DOHH2 (cell line): ENCODE measurements around the gene EPHB4.
A peak's percentile ranks its signal among the peaks of the same experiment; 100 is the strongest.

ENCODE experiments used
- H3F3A ChIP-seq: fragments of 200-600 bp; sonication (generic), shearing (Covaris generic); 2 replicates; pipeline ENCODE4 v1.6.0; 2016; ENCODE audit warnings: antibody characterized with exemption, mild to moderate bottlenecking; ENCODE audit not compliant: control insufficient read depth, insufficient read depth
- H3K27ac ChIP-seq: fragments of 200-600 bp; sonication (generic); 2 replicates; pipeline ENCODE4 v1.5.1; 2014; ENCODE audit warnings: low read depth, mild to moderate bottlenecking, low read length, moderate library complexity
- H3K27me3 ChIP-seq: fragments of 200-600 bp; sonication (generic); 2 replicates; pipeline ENCODE4 v1.6.1; 2014; ENCODE audit warnings: mild to moderate bottlenecking, low read length, mixed read lengths; ENCODE audit not compliant: control insufficient read depth
- H3K36me3 ChIP-seq: fragments of 200-600 bp; sonication (generic); 2 replicates; pipeline ENCODE4 v1.6.1; 2014; ENCODE audit warnings: mild to moderate bottlenecking, low read length, moderate library complexity, mixed read lengths; ENCODE audit not compliant: control insufficient read depth
- H3K4me1 ChIP-seq: fragments of 200-600 bp; sonication (generic); 2 replicates; pipeline ENCODE4 v1.6.1; 2014; ENCODE audit warnings: mild to moderate bottlenecking, low read length, mixed read lengths; ENCODE audit not compliant: control insufficient read depth
- H3K4me2 ChIP-seq: fragments of 200-600 bp; sonication (generic); 2 replicates; pipeline ENCODE4 v1.6.0; 2014; ENCODE audit warnings: mild to moderate bottlenecking, low read length, moderate library complexity
- H3K4me3 ChIP-seq: fragments of 200-600 bp; sonication (generic); 2 replicates; pipeline ENCODE4 v1.5.1; 2014; ENCODE audit warnings: mild to moderate bottlenecking, low read length, mixed read lengths
- H3K79me2 ChIP-seq: fragments of 200-600 bp; sonication (generic); 2 replicates; pipeline ENCODE4 v1.6.1; 2014; ENCODE audit warnings: mild to moderate bottlenecking, low read length, mixed read lengths; ENCODE audit not compliant: control insufficient read depth
- H3K9me2 ChIP-seq: fragments of 200-600 bp; sonication (generic); replicated peaks from 2 replicates; pipeline ENCODE4 v1.6.1; 2014; ENCODE audit warnings: mild to moderate bottlenecking, low read length, mixed read lengths; ENCODE audit not compliant: control insufficient read depth
- H3K9me3 ChIP-seq: fragments of 200-600 bp; sonication (generic); 2 replicates; pipeline ENCODE4 v1.6.1; 2014; ENCODE audit warnings: antibody characterized with exemption, low read length, mixed read lengths; ENCODE audit not compliant: control insufficient read depth, insufficient read depth
- H4K20me1 ChIP-seq: fragments of 200-600 bp; sonication (generic); 2 replicates; pipeline ENCODE4 v1.6.0; 2014; ENCODE audit warnings: low read depth, mild to moderate bottlenecking, antibody characterized with exemption, low read length, moderate library complexity; ENCODE audit not compliant: control insufficient read depth, insufficient read depth
- EZH2phosphoT487 ChIP-seq: fragments of 200-600 bp; sonication (generic); IDR thresholded peaks from 2 replicates; pipeline ENCODE4 v1.6.1; 2017; ENCODE audit warnings: borderline replicate concordance, mild to moderate bottlenecking, antibody characterized with exemption, low read length, moderate library complexity, mixed read lengths
- TF ChIP-seq, protein P1 (sequence below): fragments of 200-600 bp; sonication (generic); IDR thresholded peaks from one replicate; pipeline ENCODE4 v1.5.1; 2014; ENCODE audit warnings: antibody characterized with exemption, mild to moderate bottlenecking, low read depth, low read length; ENCODE audit not compliant: poor library complexity, severe bottlenecking

EPHB4 gene

DNA sequence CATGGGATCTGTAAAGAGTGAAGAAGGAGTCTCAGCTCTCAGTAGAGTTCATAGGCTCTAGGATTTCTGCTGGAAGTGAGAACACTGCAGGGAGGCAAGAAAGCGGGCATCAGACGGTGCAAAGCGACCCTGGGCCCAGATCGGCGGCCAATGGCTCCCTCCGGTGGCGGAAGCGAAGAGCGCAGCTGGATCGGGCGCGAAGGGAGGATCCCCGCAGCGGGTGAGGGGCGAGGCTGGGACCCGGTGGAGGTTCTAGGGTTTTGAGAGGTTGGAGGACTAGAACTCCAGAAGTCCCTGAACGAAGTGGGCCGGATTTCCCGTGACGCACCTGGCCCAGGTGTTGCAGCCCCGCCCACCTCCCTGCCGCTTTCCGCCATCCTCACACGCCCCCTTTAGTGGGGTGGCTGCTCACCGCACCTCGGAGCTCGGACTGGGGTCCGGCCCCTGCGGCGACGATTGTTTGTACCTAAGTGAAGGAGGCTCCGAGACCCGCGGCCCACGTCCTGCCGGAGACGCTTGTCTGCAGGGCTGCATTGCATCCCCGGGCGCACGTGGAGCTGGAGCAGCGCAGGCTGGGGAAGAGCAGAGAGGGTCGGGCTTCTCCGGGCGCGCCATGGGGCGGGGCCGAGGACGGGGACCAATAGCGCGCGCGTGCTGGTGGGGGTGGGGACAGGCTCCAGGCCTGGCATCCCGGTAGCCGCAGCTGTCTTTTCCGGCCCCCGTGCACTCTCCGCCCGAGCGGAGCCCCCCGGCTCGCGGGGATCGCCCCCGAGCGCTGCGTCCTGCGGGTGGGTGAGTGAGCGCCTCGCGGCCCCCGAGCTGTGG lies 24.9 kb upstream of the EPHB4 start, which contains the start of gene SLC12A9:
SLC12A9 (plus strand) TSS at position 666 of the 825 bp plus-strand sequence. CDS start 1,485 bp downstream, outside the sequence.
- no peak for TF ChIP-seq EZH2phosphoT487
- TF ChIP-seq, protein P1, sequence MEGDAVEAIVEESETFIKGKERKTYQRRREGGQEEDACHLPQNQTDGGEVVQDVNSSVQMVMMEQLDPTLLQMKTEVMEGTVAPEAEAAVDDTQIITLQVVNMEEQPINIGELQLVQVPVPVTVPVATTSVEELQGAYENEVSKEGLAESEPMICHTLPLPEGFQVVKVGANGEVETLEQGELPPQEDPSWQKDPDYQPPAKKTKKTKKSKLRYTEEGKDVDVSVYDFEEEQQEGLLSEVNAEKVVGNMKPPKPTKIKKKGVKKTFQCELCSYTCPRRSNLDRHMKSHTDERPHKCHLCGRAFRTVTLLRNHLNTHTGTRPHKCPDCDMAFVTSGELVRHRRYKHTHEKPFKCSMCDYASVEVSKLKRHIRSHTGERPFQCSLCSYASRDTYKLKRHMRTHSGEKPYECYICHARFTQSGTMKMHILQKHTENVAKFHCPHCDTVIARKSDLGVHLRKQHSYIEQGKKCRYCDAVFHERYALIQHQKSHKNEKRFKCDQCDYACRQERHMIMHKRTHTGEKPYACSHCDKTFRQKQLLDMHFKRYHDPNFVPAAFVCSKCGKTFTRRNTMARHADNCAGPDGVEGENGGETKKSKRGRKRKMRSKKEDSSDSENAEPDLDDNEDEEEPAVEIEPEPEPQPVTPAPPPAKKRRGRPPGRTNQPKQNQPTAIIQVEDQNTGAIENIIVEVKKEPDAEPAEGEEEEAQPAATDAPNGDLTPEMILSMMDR, result peak; percentile 100
- Histone ChIP-seq H3K36me3 (peaks cover 6% of the 10 kb centered on the region; the same call in 1 of the 2 replicates), H3K4me2 (peak within 1 kb of the TSS; percentile 97), H3K9me2 (no peaks in the 10 kb centered on the region), H3K4me1 (peaks cover 22% of the 10 kb centered on the region), H4K20me1 (0 out of 2 replicates have a peak, but pooled peaks cover 6% of the 10 kb centered on the region), H3K79me2 (peaks cover 25% of the 10 kb centered on the region), H3K27ac (peak within 1 kb of the TSS; percentile 43), H3K27me3 (no peaks in the 10 kb centered on the region), H3F3A (peaks cover 7% of the 10 kb centered on the region; the same call in 1 of the 2 replicates), H3K9me3 (no peaks in the 10 kb centered on the region), H3K4me3 (peak within 1 kb of the TSS; percentile 86)

DNA sequence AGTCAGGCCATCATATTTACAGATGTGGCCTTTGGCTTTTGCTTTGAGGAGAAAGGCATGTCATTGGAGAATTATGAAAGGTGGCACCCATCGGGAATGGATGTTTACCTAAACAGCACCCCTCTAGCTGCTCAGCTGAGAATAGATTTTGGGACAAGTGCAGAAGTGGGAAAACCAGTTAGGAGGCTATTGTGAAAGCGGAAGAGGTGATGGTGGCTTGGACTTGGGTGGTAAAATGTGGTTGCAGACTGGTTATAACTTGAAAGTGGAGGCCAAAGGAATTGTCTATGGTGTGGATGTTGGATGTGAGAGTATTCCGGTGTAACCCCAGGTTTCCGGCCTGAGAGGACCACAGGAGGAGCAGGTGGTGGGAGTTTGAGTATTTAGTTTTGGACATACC lies 20.0 kb upstream of the EPHB4 start:
- H3K9me3 ChIP-seq, result no peaks in the 10 kb centered on the region
- no peaks in the 10 kb centered on the region for H4K20me1 ChIP-seq
- H3K27me3 ChIP-seq, result no peaks in the 10 kb centered on the region
- peaks cover 10% of the 10 kb centered on the region for H3K4me1 ChIP-seq
- no peaks in the 10 kb centered on the region for H3K36me3 ChIP-seq
- no peak overlapping the region for H3K27ac ChIP-seq
- no peak overlapping the region for H3K4me2 ChIP-seq
- H3K9me2 ChIP-seq, result no peaks in the 10 kb centered on the region
- no peaks in the 10 kb centered on the region; the same call in 1 of the 2 replicates for H3K79me2 ChIP-seq
- peaks cover 5% of the 10 kb centered on the region; the same call in 1 of the 2 replicates for H3F3A ChIP-seq
- no peak overlapping the region for H3K4me3 ChIP-seq
- TF ChIP-seq, protein P1, result no peak
- no peak for TF ChIP-seq EZH2phosphoT487

DNA sequence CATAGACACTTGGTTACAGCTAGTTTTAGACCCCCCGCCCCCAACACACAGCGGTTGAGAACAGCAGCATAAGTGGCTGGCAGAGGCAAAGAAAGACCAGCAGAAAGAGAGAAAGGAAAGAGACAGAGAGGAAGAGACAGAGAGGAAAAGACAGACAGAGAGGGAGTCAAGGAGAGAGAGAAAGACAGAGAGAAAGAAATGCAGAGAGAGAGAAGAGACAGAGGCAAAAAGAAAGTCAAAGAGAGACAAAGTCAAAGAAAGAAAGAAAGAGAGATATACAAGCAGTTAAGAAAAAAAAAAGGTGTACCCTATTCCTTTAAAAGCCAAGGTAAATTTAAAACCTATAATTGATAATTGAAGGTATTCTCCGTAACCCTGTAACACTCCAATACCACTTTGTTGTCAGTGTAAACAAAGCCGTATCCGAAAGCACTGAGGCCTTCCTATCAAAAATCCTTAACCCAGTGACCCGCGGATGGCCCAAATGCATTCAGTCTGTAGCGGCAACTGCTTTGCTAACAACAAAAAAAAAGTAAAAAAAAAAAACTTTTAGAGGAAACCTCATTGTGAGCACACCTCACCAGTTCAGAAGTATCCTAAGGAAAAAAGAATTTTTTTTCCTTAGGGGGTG lies 13.3 kb upstream of the EPHB4 start:
- Histone ChIP-seq H3K27me3 (no peaks in the 10 kb centered on the region), H3F3A (0 out of 2 replicates have a peak, but pooled peaks cover 1% of the 10 kb centered on the region), H3K27ac (no peak overlapping the region), H3K9me2 (no peaks in the 10 kb centered on the region), H3K4me3 (no peak overlapping the region), H3K4me1 (peaks cover 9% of the 10 kb centered on the region), H3K36me3 (no peaks in the 10 kb centered on the region), H3K4me2 (no peak overlapping the region), H3K79me2 (no peaks in the 10 kb centered on the region), H4K20me1 (no peaks in the 10 kb centered on the region), H3K9me3 (no peaks in the 10 kb centered on the region)
- no peak for TF ChIP-seq EZH2phosphoT487
- TF ChIP-seq, protein P1, result no peak
